Mesenchymal stem cell (in vitro differentiated cells and primary cell): ENCODE data around the gene LTBR.

Source experiments
- DNase-seq: peaks from one replicate; pipeline ENCODE4 v3.0.0-alpha.2; 2013
- H2AFZ ChIP-seq: one replicate; pipeline ENCODE4 v1.6.1; 2013; ENCODE audit warnings: low read depth, mild to moderate bottlenecking, control low read depth, inconsistent platforms, low read length, moderate library complexity
- H2AK5ac ChIP-seq: 2 replicates; pipeline ENCODE4 v1.6.1; 2013; ENCODE audit warnings: low read length, moderate library complexity, mild to moderate bottlenecking, inconsistent platforms; ENCODE audit not compliant: severe bottlenecking
- H2BK120ac ChIP-seq: one replicate; pipeline ENCODE4 v1.6.1; 2013; ENCODE audit warnings: low read depth, mild to moderate bottlenecking, inconsistent platforms, low read length, moderate library complexity
- H2BK12ac ChIP-seq, 2 experiments: one replicate each; pipeline ENCODE4 v1.6.1; 2013; ENCODE audit warnings: inconsistent platforms in 2 of 2, low read length in 2 of 2, mild to moderate bottlenecking in 2 of 2, moderate library complexity in 2 of 2, control low read depth in 1 of 2
- H2BK15ac ChIP-seq: one replicate; pipeline ENCODE4 v1.6.1; 2013; ENCODE audit warnings: mild to moderate bottlenecking, low read depth, inconsistent platforms; ENCODE audit not compliant: poor library complexity, severe bottlenecking
- H2BK5ac ChIP-seq: 2 replicates; pipeline ENCODE4 v1.6.1; 2013; ENCODE audit warnings: low read depth, mild to moderate bottlenecking, low read length, control low read depth, inconsistent platforms; ENCODE audit not compliant: poor library complexity, severe bottlenecking
- H3K14ac ChIP-seq, 2 experiments: one replicate each; pipeline ENCODE4 v1.6.1; 2013; ENCODE audit warnings: inconsistent platforms in 2 of 2, low read length in 2 of 2, control low read depth in 1 of 2, mild to moderate bottlenecking in 1 of 2, moderate library complexity in 1 of 2
- H3K18ac ChIP-seq, 2 experiments: one replicate each; pipeline ENCODE4 v1.6.1; 2013; ENCODE audit warnings: inconsistent platforms in 2 of 2, low read length in 2 of 2, control low read depth in 1 of 2, low read depth in 1 of 2, mild to moderate bottlenecking in 1 of 2
- H3K23ac ChIP-seq, 2 experiments: one replicate each; pipeline ENCODE4 v1.6.1; 2013; ENCODE audit warnings: inconsistent platforms in 2 of 2, low read length in 2 of 2, mild to moderate bottlenecking in 2 of 2, moderate library complexity in 2 of 2, control low read depth in 1 of 2
- H3K27ac ChIP-seq: 2 replicates; pipeline ENCODE4 v1.5.1; 2013; ENCODE audit warnings: mild to moderate bottlenecking, moderate library complexity, low read length, control low read depth, inconsistent platforms; ENCODE audit not compliant: poor library complexity, severe bottlenecking
- H3K27me3 ChIP-seq, 2 experiments: 2 replicates each; pipeline versions ENCODE4 v1.6.1 to v1.7.0; 2013; ENCODE audit warnings: low read length in 2 of 2, mild to moderate bottlenecking in 2 of 2, moderate library complexity in 2 of 2, control low read depth in 1 of 2, inconsistent platforms in 1 of 2; ENCODE audit not compliant: control insufficient read depth in 1 of 2, insufficient read depth in 1 of 2
- H3K36me3 ChIP-seq, 2 experiments: 2 replicates each; pipeline versions ENCODE4 v1.6.1 to v1.7.0; 2013; ENCODE audit warnings: low read length in 2 of 2, control low read depth in 1 of 2, inconsistent platforms in 1 of 2, low read depth in 1 of 2, mild to moderate bottlenecking in 1 of 2; ENCODE audit not compliant: insufficient read depth in 2 of 2, control insufficient read depth in 1 of 2
- H3K4ac ChIP-seq, 2 experiments: one replicate each; pipeline ENCODE4 v1.6.1; 2013; ENCODE audit warnings: inconsistent platforms in 2 of 2, low read length in 2 of 2, mild to moderate bottlenecking in 2 of 2, moderate library complexity in 2 of 2, control low read depth in 1 of 2, low read depth in 1 of 2
- H3K4me1 ChIP-seq: 2 replicates; pipeline ENCODE4 v1.6.1; 2013; ENCODE audit warnings: low read depth, low read length, control low read depth; ENCODE audit not compliant: control insufficient read depth, insufficient read depth
- H3K4me2 ChIP-seq: 2 replicates; pipeline ENCODE4 v1.6.1; 2013; ENCODE audit warnings: low read length, mild to moderate bottlenecking, inconsistent platforms; ENCODE audit not compliant: poor library complexity, severe bottlenecking
- H3K4me3 ChIP-seq, 2 experiments: 2 replicates each; pipeline versions ENCODE4 v1.5.1 to v1.7.0; 2013; ENCODE audit warnings: low read length in 2 of 2, mild to moderate bottlenecking in 2 of 2, control low read depth in 1 of 2, low read depth in 1 of 2; ENCODE audit not compliant: insufficient read depth in 1 of 2
- H3K79me1 ChIP-seq: replicated peaks from 2 replicates; pipeline ENCODE4 v1.6.1; 2013; ENCODE audit warnings: mild to moderate bottlenecking, control low read depth, low read length, inconsistent platforms; ENCODE audit not compliant: poor library complexity, severe bottlenecking
- H3K9ac ChIP-seq: 2 replicates; pipeline ENCODE4 v1.7.0; 2013; ENCODE audit warnings: mild to moderate bottlenecking, low read length, moderate library complexity
- H3K9me3 ChIP-seq: 2 replicates; pipeline ENCODE4 v1.7.0; 2013; ENCODE audit warnings: mild to moderate bottlenecking, low read length; ENCODE audit not compliant: control insufficient read depth
- H4K8ac ChIP-seq: one replicate; pipeline ENCODE4 v1.6.1; 2013; ENCODE audit warnings: inconsistent platforms, mild to moderate bottlenecking, low read length, moderate library complexity
- H4K91ac ChIP-seq: one replicate; pipeline ENCODE4 v1.6.1; 2013; ENCODE audit warnings: mild to moderate bottlenecking, low read length, inconsistent platforms
- WGBS: methylation state at CpG from one replicate; pipeline ENCODE4 v1.1.7; 2013; ENCODE audit warnings: mixed read lengths; 5-methylcytosine and 5-hydroxymethylcytosine counted together

LTBR gene

DNA sequence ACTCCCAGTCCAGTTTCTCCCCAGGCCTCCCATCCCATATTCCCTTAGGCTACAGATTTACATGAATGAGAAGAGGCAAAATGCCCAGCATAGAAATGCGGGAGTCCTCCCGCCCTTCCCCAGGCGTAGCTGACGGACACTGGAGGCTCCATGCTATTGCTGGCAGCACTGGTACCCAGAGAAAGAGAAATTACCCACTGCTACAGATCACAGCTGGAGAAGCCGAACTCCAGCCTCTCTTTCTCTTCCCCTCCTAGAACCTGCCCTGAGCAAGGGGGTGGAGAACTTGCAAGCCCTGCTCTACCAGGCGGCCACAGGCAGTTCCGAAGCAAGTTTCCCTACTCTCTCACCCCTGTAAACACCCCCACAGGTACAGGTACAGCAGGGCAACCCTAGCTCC, 3.6 kb downstream of the LTBR start:
- Histone ChIP-seq H3K9me3 (no peaks in the 10 kb centered on the region), H3K4me3 (no peak overlapping the region), H2BK120ac (no peak overlapping the region), H3K4me1 (peaks cover 8% of the 10 kb centered on the region), H2AK5ac (no peak overlapping the region), H3K14ac (no peak overlapping the region), H3K4ac (no peak overlapping the region), H2AFZ (no peak overlapping the region), H3K9ac (peak overlapping the region; percentile 34), H4K91ac (no peak overlapping the region), H4K8ac (no peak overlapping the region), H3K36me3 (peaks cover 0 to 72% of the 10 kb centered on the region in 2 experiments), H2BK12ac (peak overlapping the region in 1 of 2 experiments; percentile 6), H3K27ac (no peak overlapping the region), H3K4me2 (no peak overlapping the region), H3K27me3 (no peaks in the 10 kb centered on the region), H3K79me1 (no peaks in the 10 kb centered on the region), H2BK15ac (no peak overlapping the region), H3K18ac (no peak overlapping the region), H3K23ac (no peak overlapping the region), H2BK5ac (no peak overlapping the region)
- WGBS, result 95% methylated on average over 7 of the region's 7 CpGs
- DNase-seq, result no peak

DNA sequence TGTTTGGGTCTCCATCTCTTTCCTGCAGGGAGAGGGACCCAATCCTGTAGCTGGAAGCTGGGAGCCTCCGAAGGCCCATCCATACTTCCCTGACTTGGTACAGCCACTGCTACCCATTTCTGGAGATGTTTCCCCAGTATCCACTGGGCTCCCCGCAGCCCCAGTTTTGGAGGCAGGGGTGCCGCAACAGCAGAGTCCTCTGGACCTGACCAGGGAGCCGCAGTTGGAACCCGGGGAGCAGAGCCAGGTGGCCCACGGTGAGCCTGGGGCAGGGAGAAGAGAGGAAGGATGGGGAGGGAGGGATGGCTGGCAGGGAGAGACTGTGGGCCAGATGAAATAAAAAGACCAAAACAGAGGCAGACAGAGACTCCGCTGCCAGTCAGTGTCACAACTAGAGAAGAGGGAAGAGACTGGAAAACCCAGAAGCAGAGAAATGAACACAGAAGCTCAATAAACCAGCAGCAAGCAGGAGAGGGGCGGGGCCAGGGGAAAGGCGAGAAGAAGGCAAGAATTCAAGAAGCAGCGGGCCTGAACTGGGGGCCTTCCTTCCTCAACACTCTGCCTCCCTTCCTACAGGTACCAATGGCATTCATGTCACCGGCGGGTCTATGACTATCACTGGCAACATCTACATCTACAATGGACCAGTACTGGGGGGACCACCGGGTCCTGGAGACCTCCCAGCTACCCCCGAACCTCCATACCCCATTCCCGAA, 6.3 kb downstream of the LTBR start:
- no peak overlapping the region for H3K14ac ChIP-seq
- no peak overlapping the region for H2BK12ac ChIP-seq
- DNase-seq, result no peak
- no peaks in the 10 kb centered on the region for H3K79me1 ChIP-seq
- peak overlapping the region; percentile 50 for H4K8ac ChIP-seq
- no peak overlapping the region for H3K4me3 ChIP-seq
- peaks cover 0 to 93% of the 10 kb centered on the region in 2 experiments for H3K36me3 ChIP-seq
- no peak overlapping the region for H3K4ac ChIP-seq
- H3K23ac ChIP-seq, result no peak overlapping the region
- H2AFZ ChIP-seq, result no peak overlapping the region
- H3K9ac ChIP-seq, result no peak overlapping the region
- no peak overlapping the region for H3K27ac ChIP-seq
- H2BK120ac ChIP-seq, result no peak overlapping the region
- no peak overlapping the region for H3K18ac ChIP-seq
- peak overlapping the region; percentile 17 for H2BK15ac ChIP-seq
- no peak overlapping the region for H3K4me2 ChIP-seq
- H4K91ac ChIP-seq, result no peak overlapping the region
- no peaks in the 10 kb centered on the region for H3K27me3 ChIP-seq
- WGBS, result 96% methylated on average over 14 of the region's 15 CpGs
- H3K9me3 ChIP-seq, result no peaks in the 10 kb centered on the region
- H2AK5ac ChIP-seq, result no peak overlapping the region
- no peak overlapping the region for H2BK5ac ChIP-seq
- H3K4me1 ChIP-seq, result peaks cover 3% of the 10 kb centered on the region

DNA sequence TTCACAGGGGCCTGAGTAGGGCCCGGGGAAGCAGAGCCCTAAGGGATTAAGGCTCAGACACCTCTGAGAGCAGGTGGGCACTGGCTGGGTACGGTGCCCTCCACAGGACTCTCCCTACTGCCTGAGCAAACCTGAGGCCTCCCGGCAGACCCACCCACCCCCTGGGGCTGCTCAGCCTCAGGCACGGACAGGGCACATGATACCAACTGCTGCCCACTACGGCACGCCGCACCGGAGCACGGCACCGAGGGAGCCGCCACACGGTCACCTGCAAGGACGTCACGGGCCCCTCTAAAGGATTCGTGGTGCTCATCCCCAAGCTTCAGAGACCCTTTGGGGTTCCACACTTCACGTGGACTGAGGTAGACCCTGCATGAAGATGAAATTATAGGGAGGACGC, 7.1 kb downstream of the LTBR start:
- Histone ChIP-seq H3K36me3 (peaks cover 0 to 94% of the 10 kb centered on the region in 2 experiments), H2AFZ (no peak overlapping the region), H3K27ac (no peak overlapping the region), H3K9me3 (no peaks in the 10 kb centered on the region), H3K4me2 (no peak overlapping the region), H3K27me3 (no peaks in the 10 kb centered on the region), H4K91ac (no peak overlapping the region), H3K23ac (no peak overlapping the region), H4K8ac (no peak overlapping the region), H2BK12ac (no peak overlapping the region), H3K14ac (no peak overlapping the region), H3K79me1 (no peaks in the 10 kb centered on the region), H2AK5ac (no peak overlapping the region), H3K4me3 (no peak overlapping the region), H2BK15ac (no peak overlapping the region), H3K9ac (no peak overlapping the region), H3K4ac (no peak overlapping the region), H3K4me1 (peaks cover 3% of the 10 kb centered on the region), H2BK5ac (no peak overlapping the region), H2BK120ac (no peak overlapping the region), H3K18ac (no peak overlapping the region)
- DNase-seq, result no peak
- WGBS, result 95% methylated on average over 17 of the region's 17 CpGs

DNA sequence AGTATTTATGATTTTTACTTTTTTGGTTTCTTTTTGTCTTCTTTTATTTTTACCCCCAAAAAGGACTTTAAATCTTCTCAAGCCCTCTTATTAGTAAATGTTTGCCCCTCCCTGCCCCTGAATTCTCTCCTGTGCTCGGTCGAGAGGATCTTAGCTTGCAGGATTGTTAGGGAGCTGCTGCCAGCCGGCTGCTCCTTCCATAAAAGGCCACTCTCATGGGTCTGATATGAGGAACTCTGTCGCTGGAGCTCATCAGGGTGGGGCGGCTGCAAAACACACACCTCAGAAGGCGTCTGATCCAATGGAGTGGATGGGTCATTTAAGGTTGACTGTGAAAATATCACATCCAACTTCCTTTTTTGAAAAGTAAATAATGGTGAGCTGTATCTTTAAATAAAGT, 8.5 kb downstream of the LTBR start:
- peak overlapping the region; percentile 9 for H3K9ac ChIP-seq
- no peak for DNase-seq
- no peak overlapping the region for H3K14ac ChIP-seq
- no peaks in the 10 kb centered on the region for H3K27me3 ChIP-seq
- H3K18ac ChIP-seq, result peak overlapping the region in 1 of 2 experiments; percentile 50
- H2BK5ac ChIP-seq, result no peak overlapping the region
- no peak overlapping the region for H2AFZ ChIP-seq
- no peak overlapping the region for H3K27ac ChIP-seq
- no peak overlapping the region for H2AK5ac ChIP-seq
- H3K9me3 ChIP-seq, result no peaks in the 10 kb centered on the region
- H3K4ac ChIP-seq, result no peak overlapping the region
- H4K8ac ChIP-seq, result no peak overlapping the region
- no peak overlapping the region for H2BK12ac ChIP-seq
- H3K4me2 ChIP-seq, result no peak overlapping the region
- no peak overlapping the region for H2BK120ac ChIP-seq
- H3K36me3 ChIP-seq, result peaks cover 0 to 86% of the 10 kb centered on the region in 2 experiments
- no peak overlapping the region for H4K91ac ChIP-seq
- no peaks in the 10 kb centered on the region for H3K79me1 ChIP-seq
- H3K23ac ChIP-seq, result no peak overlapping the region
- H2BK15ac ChIP-seq, result no peak overlapping the region
- H3K4me1 ChIP-seq, result peaks cover 1% of the 10 kb centered on the region
- 77% methylated on average over 6 of the region's 6 CpGs for WGBS
- H3K4me3 ChIP-seq, result no peak overlapping the region
